Lung (tissue), 12 donors: Measurements from ENCODE around the gene DOK6. TPM values are rescaled to one million over a fixed set of nuclear protein-coding genes. Genes with fewer than 3 reads are reported as not detected.
A peak's percentile ranks its signal among the peaks of the same experiment; 100 is the strongest.

ENCODE experiments used
- ATAC-seq: fragments of 200-7000 bp; cut with Tn5 transposase; one replicate; pipeline ENCODE4 v1.9.1; 2020; ENCODE audit warnings: moderate number of reproducible peaks; ENCODE audit not compliant: insufficient read depth, low FRiP score
- DNase-seq, 3 donors: peaks; one replicate each; pipeline ENCODE4 v3.0.0-alpha.2; 2013 to 2017
- H3K27ac ChIP-seq, 2 donors: one replicate each; pipeline ENCODE4 v1.5.1; 2013; ENCODE audit warnings: mild to moderate bottlenecking in 2 of 2, moderate library complexity in 2 of 2, control low read depth in 1 of 2, inconsistent platforms in 1 of 2, low read depth in 1 of 2, low read length in 1 of 2
- H3K27me3 ChIP-seq, 3 donors: one replicate each; pipeline ENCODE4 v1.5.1; 2013; ENCODE audit warnings: low read length in 2 of 3; ENCODE audit not compliant: control insufficient read depth in 3 of 3, insufficient read depth in 3 of 3
- H3K36me3 ChIP-seq, 4 donors: one replicate each; pipeline ENCODE4 v1.5.1; 2013; ENCODE audit warnings: low read length in 4 of 4, mild to moderate bottlenecking in 1 of 4, moderate library complexity in 1 of 4; ENCODE audit not compliant: control insufficient read depth in 4 of 4, insufficient read depth in 4 of 4
- H3K4me1 ChIP-seq, 5 donors: one replicate each; pipeline ENCODE4 v1.5.1; 2013; ENCODE audit warnings: low read length in 5 of 5, mild to moderate bottlenecking in 2 of 5, moderate library complexity in 1 of 5; ENCODE audit not compliant: control insufficient read depth in 5 of 5, insufficient read depth in 5 of 5
- H3K4me3 ChIP-seq: one replicate; pipeline ENCODE4 v1.5.1; 2013; ENCODE audit warnings: mild to moderate bottlenecking, control low read depth, moderate library complexity
- H3K9ac ChIP-seq, 2 donors: one replicate each; pipeline ENCODE4 v1.5.1; 2013; ENCODE audit warnings: low read length in 2 of 2, control low read depth in 1 of 2; ENCODE audit not compliant: insufficient read depth in 1 of 2
- H3K9me3 ChIP-seq, 4 donors: one replicate each; pipeline ENCODE4 v1.5.1; 2013; ENCODE audit warnings: low read length in 3 of 4, mild to moderate bottlenecking in 1 of 4, moderate library complexity in 1 of 4; ENCODE audit not compliant: control insufficient read depth in 4 of 4, insufficient read depth in 3 of 4
- CTCF ChIP-seq: IDR thresholded peaks from 2 replicates; pipeline ENCODE4 v1.5.1; 2012; ENCODE audit warnings: mild to moderate bottlenecking; ENCODE audit errors: control extremely low read depth, extremely low read depth
- WGBS, 2 donors: extraction: QIAGEN DNeasy Blood & Tissue Kit; methylation state at CpG; one replicate each; pipeline ENCODE4 v1.1.7; 2013; 5-methylcytosine and 5-hydroxymethylcytosine counted together
- polyA plus RNA-seq, 2 donors: library from polyadenylated mRNA; stranded (reverse); fragments of 200-250 nt; gene quantifications; one replicate each; pipeline ENCODE4 v1.2.1, GENCODE V29; 2013
- total RNA-seq, 2 donors: library from RNA; depleted of rRNA in 1 of 2; stranded (reverse); fragments of >200 nt in 1 of 2; gene quantifications; one replicate each; pipeline ENCODE4 v1.2.1, GENCODE V29; 2014 to 2021
- donor health status: control.
- donor health status: control.
- donor health status: Bipolar disorder and iron deficiency.
- donor health status: healthy.
- donor health status: DM: yes; HTN: yes; CAD: no.

Gene DOK6
- total and polyA plus RNA-seq, 4 donors, result 0.61 to 21.3 (median 2.7) TPM

- Histone ChIP-seq H3K36me3 (no peaks in the 10 kb centered on the region), H3K4me1 (peaks cover 0 to 19% (median 0%) of the 10 kb centered on the region in 5 donors), H3K9me3 (peaks cover 0 to 2% (median 0%) of the 10 kb centered on the region in 4 donors), H3K27ac (no peak overlapping the region), H3K4me3 (no peak overlapping the region), H3K27me3 (peaks cover 2 to 16% (median 7%) of the 10 kb centered on the region in 3 donors), H3K9ac (no peak overlapping the region)
- ATAC-seq (no peak), DNase-seq (no peak)
- no peak for TF ChIP-seq CTCF
- WGBS, 2 donors, result 59 to 72% methylated on average over 3 of the region's 3 CpGs
These were observed 1.4 kb upstream of the DOK6 start for GRCh38 chr18:69399253-69399652.

GRCh38 chr18:69400976-69401225, 213 bp downstream of the DOK6 start:
- DNase-seq (peak in 2 of 3 donors; percentile 53 to 60), ATAC-seq (no peak)
- TF ChIP-seq CTCF, result no peak
- Histone ChIP-seq H3K36me3 (no peaks in the 10 kb centered on the region), H3K4me1 (peaks cover 0 to 19% (median 0%) of the 10 kb centered on the region in 5 donors), H3K27ac (peak overlapping the region; percentile 3 to 37), H3K27me3 (peaks cover 2 to 23% (median 7%) of the 10 kb centered on the region in 3 donors), H3K9me3 (peaks cover 0 to 2% (median 0%) of the 10 kb centered on the region in 4 donors), H3K9ac (no peak overlapping the region), H3K4me3 (peak overlapping the region; percentile 27)
- 0 to 1% methylated on average over 44 to 47 of the region's 47 CpGs for WGBS, 2 donors

GRCh38 chr18:69401226-69401971, 711 bp downstream of the DOK6 start:
- peaks cover 0 to 19% (median 0%) of the 10 kb centered on the region in 5 donors for H3K4me1 ChIP-seq
- H3K36me3 ChIP-seq, result no peaks in the 10 kb centered on the region
- H3K9me3 ChIP-seq, result peaks cover 0 to 2% (median 0%) of the 10 kb centered on the region in 4 donors
- DNase-seq (peak in 2 of 3 donors; percentile 58 to 69), ATAC-seq (peak; percentile 25)
- peaks cover 2 to 23% (median 7%) of the 10 kb centered on the region in 3 donors for H3K27me3 ChIP-seq
- H3K4me3 ChIP-seq, result peak overlapping the region; percentile 27
- peak overlapping the region in 1 of 2 donors; percentile 87 for H3K9ac ChIP-seq
- peak overlapping the region; percentile 3 to 37 for H3K27ac ChIP-seq
- TF ChIP-seq CTCF, result no peak
- WGBS, 2 donors, result 1 to 2% methylated on average over 59 to 66 of the region's 66 CpGs
